BLaER1 treated with 17β-estradiol and CSF1 and Interleukin-3, amounts not matched to agents 10 nM and 100 nM (cell line): ENCODE data around the gene PTPA.

Experiments
- H3K27ac ChIP-seq, 11 experiments: shearing (Covaris generic); formaldehyde crosslinking; 2 replicates each; pipeline ENCODE4 v1.8.1; 2022
- H3K27me3 ChIP-seq, 11 experiments: shearing (Covaris generic); formaldehyde crosslinking; 2 replicates each; pipeline ENCODE4 v1.8.1; 2022
- H3K36me3 ChIP-seq, 11 experiments: shearing (Covaris generic); formaldehyde crosslinking; 2 replicates each; pipeline ENCODE4 v1.8.1; 2022
- H3K4me1 ChIP-seq, 10 experiments: shearing (Covaris generic); formaldehyde crosslinking; 2 replicates each; pipeline ENCODE4 v1.8.1; 2022
- H3K4me2 ChIP-seq, 11 experiments: shearing (Covaris generic); formaldehyde crosslinking; 2 replicates each; pipeline ENCODE4 v1.8.1; 2022
- H3K4me3 ChIP-seq, 10 experiments: shearing (Covaris generic); formaldehyde crosslinking; 2 replicates each; pipeline ENCODE4 v1.8.1; 2022
- H3K9ac ChIP-seq, 11 experiments: shearing (Covaris generic); formaldehyde crosslinking; 2 replicates each; pipeline ENCODE4 v1.8.1; 2022
- H3K9me3 ChIP-seq, 11 experiments: shearing (Covaris generic); formaldehyde crosslinking; replicated peaks in 1 of 11; 2 replicates each; pipeline ENCODE4 v1.8.1; 2022
- H4K20me1 ChIP-seq, 11 experiments: shearing (Covaris generic); formaldehyde crosslinking; 2 replicates each; pipeline ENCODE4 v1.8.1; 2022
- Cebpa-rat ChIP-seq, 11 experiments: shearing (Covaris generic); IDR thresholded peaks; 2 replicates each; pipeline ENCODE4 v1.8.1; 2022

The PTPA gene

DNA sequence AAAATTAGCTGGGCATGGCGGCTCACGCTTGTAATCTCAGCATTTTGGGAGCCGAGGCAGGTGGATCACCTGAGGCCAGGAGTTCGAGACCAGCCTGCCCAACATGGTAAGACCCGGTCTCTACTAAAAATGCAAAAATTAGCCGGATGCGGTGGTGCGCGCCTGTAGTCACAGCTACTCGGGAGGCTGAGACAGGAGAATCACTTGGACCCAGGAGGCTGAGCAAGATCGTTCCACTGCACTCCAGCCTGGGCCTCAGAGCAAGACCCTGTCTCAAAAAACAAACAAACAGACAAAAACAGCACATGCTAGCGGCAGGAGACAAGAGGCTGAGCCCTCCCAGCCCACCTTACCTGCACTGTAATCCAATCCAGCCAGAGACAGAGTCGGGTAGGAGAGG lies 31.4 kb upstream of the PTPA start:
- Histone ChIP-seq H3K4me3 (peak overlapping the region in 9 of 10 experiments; percentile 59 to 86 (median 76); a peak in 16 of 20 replicates), H3K9me3 (no peaks in the 10 kb centered on the region), H3K36me3 (peaks cover under 1 to 25% (median 10%) of the 10 kb centered on the region in 11 experiments; a peak in 19 of 22 replicates), H3K4me1 (peaks cover 34 to 45% (median 41%) of the 10 kb centered on the region in 10 experiments), H3K27ac (no peak overlapping the region), H3K4me2 (peak overlapping the region; percentile 65 to 95 (median 84)), H4K20me1 (peaks cover 0 to 33% (median 30%) of the 10 kb centered on the region in 11 experiments; a peak in 16 of 22 replicates), H3K27me3 (no peaks in the 10 kb centered on the region), H3K9ac (peak overlapping the region in 4 of 11 experiments; percentile 32 to 88 (median 55); a peak in 5 of 22 replicates)
- no peak for TF ChIP-seq Cebpa-rat (IDR thresholded peaks at IDR 0.05)

GRCh38 chr9:129080298-129080600 lies 31.0 kb upstream of the PTPA start:
- Histone ChIP-seq H3K4me1 (peaks cover 34 to 45% (median 41%) of the 10 kb centered on the region in 10 experiments), H3K9ac (peak overlapping the region in 10 of 11 experiments; percentile 30 to 88 (median 54); a peak in 16 of 22 replicates), H3K4me2 (peak overlapping the region; percentile 65 to 95 (median 84)), H3K9me3 (no peaks in the 10 kb centered on the region), H3K36me3 (peaks cover 5 to 29% (median 15%) of the 10 kb centered on the region in 11 experiments), H3K4me3 (peak overlapping the region; percentile 59 to 86 (median 76)), H3K27ac (peak overlapping the region in 5 of 11 experiments; percentile 16 to 50 (median 33); a peak in 5 of 22 replicates), H3K27me3 (no peaks in the 10 kb centered on the region), H4K20me1 (peaks cover 0 to 37% (median 30%) of the 10 kb centered on the region in 11 experiments; a peak in 16 of 22 replicates)
- no peak for TF ChIP-seq Cebpa-rat (IDR thresholded peaks at IDR 0.05)

DNA sequence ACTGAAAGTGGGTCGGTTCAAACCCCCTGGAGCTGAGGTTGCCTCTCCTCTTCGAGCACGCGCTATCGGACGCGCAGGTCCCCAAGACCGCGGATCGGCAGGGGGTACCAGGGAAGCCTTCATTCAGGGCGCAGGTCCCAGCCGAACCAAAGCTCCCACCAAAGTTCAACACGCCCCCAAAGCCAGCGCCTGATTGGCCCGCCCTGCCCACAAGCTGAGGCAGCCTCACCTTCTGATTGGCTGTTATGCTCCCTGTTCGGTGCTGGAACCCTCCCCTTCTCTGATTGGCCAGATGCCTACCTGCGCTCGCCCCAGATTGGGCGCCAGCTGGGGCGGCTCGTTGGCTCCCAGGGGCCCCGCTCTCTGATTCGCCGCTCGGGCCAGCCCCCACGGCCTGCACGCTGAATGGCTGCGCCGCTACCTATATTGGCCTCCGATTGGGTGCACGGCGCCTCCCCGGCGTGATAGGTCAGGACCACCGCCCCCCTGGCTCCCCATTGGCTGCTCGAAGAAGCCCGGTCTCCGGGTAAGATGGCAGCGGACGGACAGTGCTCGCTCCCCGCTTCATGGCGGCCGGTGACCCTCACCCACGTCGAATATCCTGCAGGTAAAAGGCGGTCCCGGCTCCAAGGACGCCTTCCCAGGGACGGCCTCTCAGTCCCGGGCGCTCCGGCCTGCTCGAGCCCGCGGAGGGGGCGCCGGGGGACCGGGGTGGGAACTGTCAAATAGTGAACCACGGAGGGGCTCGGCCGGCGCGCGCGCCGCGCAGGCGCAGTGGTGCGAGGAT lies 30.4 kb upstream of the PTPA start, which contains the start of gene DOLPP1:
Gene DOLPP1 (plus strand): TSS at position 511 of the 787 bp plus-strand sequence. CDS start 21 bp downstream, at position 532.
- no peak for TF ChIP-seq Cebpa-rat (IDR thresholded peaks at IDR 0.05)
- peak within 1 kb of the TSS; percentile 35 to 85 (median 71); a peak in 21 of 22 replicates for H3K27ac ChIP-seq
- H3K4me1 ChIP-seq = peaks cover 34 to 45% (median 41%) of the 10 kb centered on the region in 10 experiments
- peak within 1 kb of the TSS; percentile 65 to 86 (median 76) for H3K4me3 ChIP-seq
- H3K4me2 ChIP-seq = peak within 1 kb of the TSS; percentile 90 to 100 (median 98)
- no peaks in the 10 kb centered on the region for H3K27me3 ChIP-seq
- H3K9me3 ChIP-seq = no peaks in the 10 kb centered on the region
- H3K36me3 ChIP-seq = peaks cover 11 to 34% (median 20%) of the 10 kb centered on the region in 11 experiments
- peak within 1 kb of the TSS; percentile 75 to 88 (median 85) for H3K9ac ChIP-seq
- peaks cover 0 to 42% (median 31%) of the 10 kb centered on the region in 11 experiments; a peak in 16 of 22 replicates for H4K20me1 ChIP-seq

DNA sequence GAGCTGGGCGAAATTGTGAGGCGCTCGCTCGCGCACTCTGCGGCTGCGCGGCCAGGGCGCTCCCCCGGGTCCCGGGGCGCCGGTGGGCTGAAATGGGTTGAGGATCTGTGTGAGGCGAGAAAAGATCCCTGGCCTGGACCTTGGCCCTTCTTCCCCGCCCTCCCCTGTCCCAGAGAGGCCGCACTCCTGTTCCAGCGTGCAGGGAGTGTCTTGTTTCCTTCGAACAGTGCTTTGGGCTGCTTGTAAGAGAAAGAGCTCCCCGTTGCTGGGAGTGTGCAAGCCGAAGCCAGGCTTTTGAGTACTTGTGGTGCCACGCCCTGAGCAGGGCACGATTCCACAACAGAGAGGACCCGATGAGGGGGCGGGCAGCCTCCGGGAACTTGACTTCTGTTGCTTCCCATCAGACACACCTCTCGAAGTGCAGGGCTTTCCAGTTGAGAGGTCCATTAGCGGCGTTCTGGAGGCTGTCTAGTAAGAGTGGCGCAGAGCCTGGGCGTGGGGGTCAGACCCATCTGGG lies 29.8 kb upstream of the PTPA start:
- peak overlapping the region; percentile 65 to 86 (median 76) for H3K4me3 ChIP-seq
- peaks cover 34 to 45% (median 41%) of the 10 kb centered on the region in 10 experiments for H3K4me1 ChIP-seq

GRCh38 chr9:129084087-129084486 lies 27.1 kb upstream of the PTPA start:
- TF ChIP-seq Cebpa-rat (IDR thresholded peaks at IDR 0.05) = no peak
- no peak overlapping the region for H3K27ac ChIP-seq
- peaks cover 26 to 35% (median 31%) of the 10 kb centered on the region in 10 experiments for H3K4me1 ChIP-seq
- H3K9me3 ChIP-seq = no peaks in the 10 kb centered on the region
- H3K9ac ChIP-seq = peak overlapping the region in 4 of 11 experiments; percentile 37 to 88 (median 86); a peak in 3 of 22 replicates
- peaks cover 0 to 61% (median 40%) of the 10 kb centered on the region in 11 experiments; a peak in 16 of 22 replicates for H4K20me1 ChIP-seq
- no peaks in the 10 kb centered on the region for H3K27me3 ChIP-seq
- no peak overlapping the region for H3K4me3 ChIP-seq
- no peak overlapping the region for H3K4me2 ChIP-seq
- H3K36me3 ChIP-seq = peaks cover 35 to 65% (median 44%) of the 10 kb centered on the region in 11 experiments

More for the DNA sequence above, 29.8 kb upstream of the PTPA start:
- H3K9ac ChIP-seq = peak overlapping the region; percentile 75 to 88 (median 85)
- peak overlapping the region; percentile 90 to 100 (median 98) for H3K4me2 ChIP-seq
- H3K36me3 ChIP-seq = peaks cover 17 to 41% (median 27%) of the 10 kb centered on the region in 11 experiments
- no peaks in the 10 kb centered on the region for H3K27me3 ChIP-seq
- peaks cover 0 to 49% (median 37%) of the 10 kb centered on the region in 11 experiments; a peak in 16 of 22 replicates for H4K20me1 ChIP-seq
- no peaks in the 10 kb centered on the region for H3K9me3 ChIP-seq
- peak overlapping the region; percentile 35 to 85 (median 71); a peak in 21 of 22 replicates for H3K27ac ChIP-seq
- no peak for TF ChIP-seq Cebpa-rat (IDR thresholded peaks at IDR 0.05)

DNA sequence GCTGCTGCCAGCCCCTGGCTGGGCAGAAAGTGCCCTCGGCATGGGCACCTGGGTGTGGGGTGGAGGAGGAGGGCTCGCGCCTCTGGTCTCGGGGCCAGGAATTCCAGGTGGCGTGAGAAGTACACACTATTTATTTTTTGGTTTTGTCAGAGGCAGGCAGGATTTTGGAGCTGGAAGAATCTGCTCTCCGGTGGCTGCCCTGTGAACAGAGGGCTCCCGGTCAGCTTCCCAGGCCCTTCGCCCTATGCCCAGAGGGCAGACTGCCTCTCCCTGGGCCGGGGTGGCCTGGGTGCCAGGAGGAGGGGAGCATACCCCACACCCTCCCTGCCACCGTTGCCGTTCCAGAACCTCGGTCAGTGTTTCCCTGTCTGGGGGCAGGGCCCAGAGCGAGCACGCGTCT lies 22.0 kb upstream of the PTPA start:
- Histone ChIP-seq H3K9ac (peak overlapping the region in 1 of 11 experiments; percentile 15; a peak in 2 of 22 replicates), H3K4me2 (no peak overlapping the region), H3K4me3 (no peak overlapping the region), H4K20me1 (peaks cover 0 to 37% (median 11%) of the 10 kb centered on the region in 11 experiments; a peak in 11 of 22 replicates), H3K9me3 (no peaks in the 10 kb centered on the region), H3K4me1 (peaks cover 13 to 22% (median 17%) of the 10 kb centered on the region in 10 experiments), H3K27me3 (no peaks in the 10 kb centered on the region), H3K27ac (no peak overlapping the region), H3K36me3 (peaks cover 53 to 75% (median 58%) of the 10 kb centered on the region in 11 experiments)
- no peak for TF ChIP-seq Cebpa-rat (IDR thresholded peaks at IDR 0.05)

DNA sequence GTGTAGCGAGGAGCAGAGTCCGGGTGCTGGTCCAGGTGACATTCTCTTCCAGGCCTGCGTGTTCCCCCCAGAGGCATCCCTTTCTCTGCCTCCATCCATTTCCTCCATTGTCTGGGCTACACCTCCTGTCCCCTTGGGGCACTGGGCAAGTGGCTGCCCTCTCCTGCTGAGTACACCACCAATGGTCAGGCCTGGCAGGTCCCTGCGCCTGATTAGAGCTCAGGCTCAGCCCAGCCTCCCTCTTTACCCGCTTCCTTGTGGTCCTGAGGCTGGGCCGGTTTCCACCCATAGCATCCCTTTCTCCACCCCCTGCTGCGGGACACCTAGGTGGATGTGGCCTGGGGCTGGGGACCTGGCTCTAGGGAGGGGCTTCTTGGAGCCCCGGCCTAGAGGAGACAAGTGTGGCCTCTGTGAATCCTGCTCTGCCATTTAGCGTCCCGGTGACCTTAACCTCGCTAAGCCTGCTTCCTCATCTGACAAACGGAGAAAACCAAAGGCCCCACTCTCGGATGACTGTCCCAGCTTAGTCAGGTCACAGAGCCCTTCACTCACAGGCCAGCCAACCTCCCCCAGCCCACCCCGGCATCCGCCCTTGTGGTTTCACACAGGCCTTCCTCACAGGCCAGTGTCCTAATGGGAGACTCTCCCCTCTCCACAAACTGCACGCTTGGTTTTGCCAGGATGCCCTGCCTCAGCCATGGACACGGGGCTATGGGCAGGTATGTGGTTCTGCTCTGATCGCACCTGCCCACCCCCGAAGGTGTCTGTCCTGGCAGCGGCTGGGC lies 17.4 kb upstream of the PTPA start:
- no peak for TF ChIP-seq Cebpa-rat (IDR thresholded peaks at IDR 0.05)
- Histone ChIP-seq H3K9me3 (no peaks in the 10 kb centered on the region), H4K20me1 (peaks cover 0 to 8% (median 0%) of the 10 kb centered on the region in 11 experiments; a peak in 3 of 22 replicates), H3K27me3 (no peaks in the 10 kb centered on the region), H3K4me2 (peak overlapping the region; percentile 68 to 89 (median 84)), H3K36me3 (peaks cover 21 to 65% (median 49%) of the 10 kb centered on the region in 11 experiments), H3K27ac (peak overlapping the region in 10 of 11 experiments; percentile 47 to 87 (median 68); a peak in 20 of 22 replicates), H3K4me3 (no peak overlapping the region), H3K4me1 (peaks cover 25 to 35% (median 27%) of the 10 kb centered on the region in 10 experiments), H3K9ac (peak overlapping the region; percentile 43 to 76 (median 62))
